GM23338 (cell line): ENCODE data around the gene NUBP1. TPM values are rescaled to one million over a fixed set of nuclear protein-coding genes. Genes with fewer than 3 reads are reported as not detected.

Experiments
- ATAC-seq: fragments of 200-7000 bp; cut with Tn5 transposase; 3 replicates; pipeline ENCODE4 v1.9.1; 2020
- DNase-seq: peaks from one replicate; pipeline ENCODE4 v3.0.0-alpha.2; 2015; ENCODE audit warnings: low spot score
- H2AFZ ChIP-seq: fragments of 200-600 bp; sonication (generic); 2 replicates; pipeline ENCODE4 v1.8.0; 2016; ENCODE audit warnings: antibody characterized with exemption, mild to moderate bottlenecking, moderate library complexity
- H3F3A ChIP-seq: fragments of 200-600 bp; sonication (generic); replicated peaks from 2 replicates; pipeline ENCODE4 v1.8.0; 2017; ENCODE audit warnings: antibody characterized with exemption, mixed run types, low read depth
- H3K27ac ChIP-seq: fragments of 200-600 bp; sonication (generic); 2 replicates; pipeline ENCODE4 v1.6.1; 2016; ENCODE audit warnings: low read depth
- H3K27me3 ChIP-seq: fragments of 200-600 bp; sonication (generic); 2 replicates; pipeline ENCODE4 v1.8.0; 2016; ENCODE audit warnings: mild to moderate bottlenecking, mixed run types, moderate library complexity; ENCODE audit not compliant: insufficient read depth
- H3K36me3 ChIP-seq: fragments of 200-600 bp; sonication (generic); 2 replicates; pipeline ENCODE4 v1.8.0; 2016; ENCODE audit warnings: mild to moderate bottlenecking; ENCODE audit not compliant: insufficient read depth
- H3K4me1 ChIP-seq: fragments of 200-600 bp; sonication (generic); 2 replicates; pipeline ENCODE4 v1.8.0; 2016; ENCODE audit warnings: mild to moderate bottlenecking, moderate library complexity; ENCODE audit not compliant: insufficient read depth
- H3K4me2 ChIP-seq: fragments of 200-600 bp; sonication (generic); 2 replicates; pipeline ENCODE4 v1.7.1; 2017; ENCODE audit warnings: mixed run types
- H3K4me3 ChIP-seq: fragments of 200-600 bp; sonication (generic); 2 replicates; pipeline ENCODE4 v1.6.1; 2016; ENCODE audit warnings: mixed run types
- H3K79me2 ChIP-seq: fragments of 200-600 bp; sonication (generic); replicated peaks from 2 replicates; pipeline ENCODE4 v1.8.0; 2017; ENCODE audit warnings: mild to moderate bottlenecking; ENCODE audit not compliant: insufficient read depth
- H3K9me2 ChIP-seq: fragments of 200-600 bp; sonication (generic); 2 replicates; pipeline ENCODE4 v1.8.0; 2017; ENCODE audit not compliant: insufficient read depth
- H4K20me1 ChIP-seq: fragments of 200-600 bp; sonication (generic); replicated peaks from 2 replicates; pipeline ENCODE4 v1.8.0; 2017; ENCODE audit warnings: mild to moderate bottlenecking; ENCODE audit not compliant: insufficient read depth
- H3K27ac Mint-ChIP-seq: 2 replicates; pipeline ENCODE4 v1.8.0; 2020; ENCODE audit warnings: inconsistent platforms, mild to moderate bottlenecking, moderate library complexity, mixed read lengths
- H3K27me3 Mint-ChIP-seq: 3 replicates; pipeline ENCODE4 v1.8.0; 2022; ENCODE audit warnings: low read depth, mild to moderate bottlenecking, moderate library complexity, mixed read lengths, inconsistent platforms; ENCODE audit not compliant: insufficient read depth, poor library complexity
- H3K36me3 Mint-ChIP-seq: 3 replicates; pipeline ENCODE4 v1.8.0; 2021; ENCODE audit warnings: low read depth, mild to moderate bottlenecking, inconsistent platforms, moderate library complexity, mixed read lengths
- H3K4me1 Mint-ChIP-seq: 3 replicates; pipeline ENCODE4 v1.8.0; 2020; ENCODE audit warnings: mild to moderate bottlenecking, inconsistent platforms, mixed read lengths
- H3K4me3 Mint-ChIP-seq: 3 replicates; pipeline ENCODE4 v1.8.0; 2021; ENCODE audit warnings: moderate library complexity, mild to moderate bottlenecking, inconsistent platforms, mixed read lengths
- H3K9me3 Mint-ChIP-seq: 3 replicates; pipeline ENCODE4 v1.8.0; 2020; ENCODE audit warnings: moderate library complexity, mild to moderate bottlenecking, inconsistent platforms, mixed read lengths
- CREB1 ChIP-seq: fragments of 250-450 bp; sonication (Bioruptor Pico); IDR thresholded peaks from 2 replicates; pipeline ENCODE4 v1.5.0; 2020; ENCODE audit warnings: low read depth, mild to moderate bottlenecking, moderate library complexity
- CTCF ChIP-seq, 2 experiments: fragments of 200-600 bp in 1 of 2; sonication (generic) in 1 of 2; conservative IDR thresholded peaks; 2 replicates each; pipeline versions ENCODE4 v1.5.1 to v1.6.1; 2016 to 2017; ENCODE audit warnings: antibody characterized with exemption in 2 of 2, low read depth in 2 of 2, mild to moderate bottlenecking in 2 of 2, moderate library complexity in 1 of 2
- EZH2 ChIP-seq: fragments of 200-600 bp; sonication (generic); IDR thresholded peaks from one replicate; pipeline ENCODE4 v1.8.0; 2017; ENCODE audit warnings: antibody characterized with exemption, mild to moderate bottlenecking, low read depth; ENCODE audit not compliant: unreplicated experiment
- EZH2phosphoT487 ChIP-seq: fragments of 200-600 bp; sonication (generic); IDR thresholded peaks from one replicate; pipeline ENCODE4 v1.8.1; 2018; ENCODE audit warnings: antibody characterized with exemption; ENCODE audit not compliant: unreplicated experiment
- JUNB ChIP-seq: IDR thresholded peaks from one replicate; pipeline ENCODE4 v1.6.1; 2016; ENCODE audit warnings: antibody characterized with exemption; ENCODE audit not compliant: unreplicated experiment
- NANOG ChIP-seq: IDR thresholded peaks from 2 replicates; pipeline ENCODE4 v1.6.1; 2016; ENCODE audit warnings: antibody characterized with exemption, borderline replicate concordance
- POLR2AphosphoS5 ChIP-seq: IDR thresholded peaks from 2 replicates; pipeline ENCODE4 v1.6.1; 2016; ENCODE audit warnings: antibody characterized with exemption, low read depth
- REST ChIP-seq: IDR thresholded peaks from one replicate; pipeline ENCODE4 v1.6.1; 2018; ENCODE audit warnings: antibody characterized with exemption; ENCODE audit not compliant: unreplicated experiment
- STAT1 ChIP-seq: IDR thresholded peaks from one replicate; pipeline ENCODE4 v1.6.1; 2016; ENCODE audit warnings: antibody characterized with exemption; ENCODE audit not compliant: unreplicated experiment
- ZNF114 ChIP-seq: fragments of 250-450 bp; sonication (Bioruptor Pico); IDR thresholded peaks from 2 replicates; pipeline ENCODE4 v1.5.0; 2020; ENCODE audit warnings: mild to moderate bottlenecking, moderate library complexity
- ZNF331 ChIP-seq: fragments of 250-450 bp; sonication (Bioruptor Pico); IDR thresholded peaks from 2 replicates; pipeline ENCODE4 v1.5.0; 2020; ENCODE audit warnings: low read depth, mild to moderate bottlenecking, moderate library complexity
- polyA plus RNA-seq: library from polyadenylated mRNA; unstranded; fragments of >200 nt; fragmentation: Nextera tagmentation; extraction: Ambion mirVana; gene quantifications from 2 replicates; pipeline ENCODE4 v1.2.1, GENCODE V29; 2016
- total RNA-seq: library from RNA; depleted of rRNA; stranded (reverse); fragments of >200 nt; shearing (Covaris generic); gene quantifications from 2 replicates; pipeline ENCODE4 v1.2.3, GENCODE V29; 2014
- TF ChIP-seq, protein P1 (sequence below): fragments of 250-450 bp; sonication (Bioruptor Pico); IDR thresholded peaks from 2 replicates; pipeline ENCODE4 v1.5.0; 2020; ENCODE audit warnings: mild to moderate bottlenecking, moderate library complexity
- TF ChIP-seq, protein P2 (sequence below): IDR thresholded peaks from 2 replicates; pipeline ENCODE4 v1.6.1; 2016; ENCODE audit warnings: antibody characterized with exemption

The NUBP1 gene
- total and polyA plus RNA-seq, 2 experiments from 2014 or later = 22.8 to 41.2 TPM

GRCh38 chr16:10694830-10695229 lies 48.8 kb upstream of the NUBP1 start, which contains the start of gene TEKT5:
Gene TEKT5 (minus strand): TSS chr16:10694930. CDS start chr16:10694873, 57 bp downstream.
- ATAC-seq (no peak), DNase-seq (no peak)
- H3K27me3 ChIP-seq = no peaks in the 10 kb centered on the region
- Mint-ChIP-seq H3K27ac (no peak within 1 kb of the TSS), H3K36me3 (no peaks in the 10 kb centered on the region; the same call in 2 of the 3 replicates), H3K4me1 (no peaks in the 10 kb centered on the region; the same call in 2 of the 3 replicates), H3K27me3 (no peaks in the 10 kb centered on the region), H3K4me3 (no peak within 1 kb of the TSS), H3K9me3 (peaks cover 11% of the 10 kb centered on the region; the same call in 2 of the 3 replicates)
- H3F3A ChIP-seq = no peaks in the 10 kb centered on the region
- no peak within 1 kb of the TSS for H2AFZ ChIP-seq
- no peaks in the 10 kb centered on the region; the same call in 1 of the 2 replicates for H3K9me2 ChIP-seq
- H3K36me3 ChIP-seq = no peaks in the 10 kb centered on the region
- no peak within 1 kb of the TSS for H3K27ac ChIP-seq
- no peaks in the 10 kb centered on the region for H3K79me2 ChIP-seq
- H3K4me1 ChIP-seq = no peaks in the 10 kb centered on the region
- H4K20me1 ChIP-seq = no peaks in the 10 kb centered on the region
- no peak within 1 kb of the TSS for H3K4me2 ChIP-seq
- H3K4me3 ChIP-seq = no peak within 1 kb of the TSS
- TF ChIP-seq NANOG (no peak), JUNB (no peak), ZNF331 (no peak), ZNF114 (CRISPR knock-in tag) (no peak), REST (no peak), CREB1 (no peak), STAT1 (no peak), POLR2AphosphoS5 (no peak), CTCF (conservative IDR thresholded peaks at IDR 0.05; ENCODE audit: low read depth in 2 of 2) (no peak), EZH2phosphoT487 (no peak), EZH2 (no peak)
- TF ChIP-seq, protein P1, sequence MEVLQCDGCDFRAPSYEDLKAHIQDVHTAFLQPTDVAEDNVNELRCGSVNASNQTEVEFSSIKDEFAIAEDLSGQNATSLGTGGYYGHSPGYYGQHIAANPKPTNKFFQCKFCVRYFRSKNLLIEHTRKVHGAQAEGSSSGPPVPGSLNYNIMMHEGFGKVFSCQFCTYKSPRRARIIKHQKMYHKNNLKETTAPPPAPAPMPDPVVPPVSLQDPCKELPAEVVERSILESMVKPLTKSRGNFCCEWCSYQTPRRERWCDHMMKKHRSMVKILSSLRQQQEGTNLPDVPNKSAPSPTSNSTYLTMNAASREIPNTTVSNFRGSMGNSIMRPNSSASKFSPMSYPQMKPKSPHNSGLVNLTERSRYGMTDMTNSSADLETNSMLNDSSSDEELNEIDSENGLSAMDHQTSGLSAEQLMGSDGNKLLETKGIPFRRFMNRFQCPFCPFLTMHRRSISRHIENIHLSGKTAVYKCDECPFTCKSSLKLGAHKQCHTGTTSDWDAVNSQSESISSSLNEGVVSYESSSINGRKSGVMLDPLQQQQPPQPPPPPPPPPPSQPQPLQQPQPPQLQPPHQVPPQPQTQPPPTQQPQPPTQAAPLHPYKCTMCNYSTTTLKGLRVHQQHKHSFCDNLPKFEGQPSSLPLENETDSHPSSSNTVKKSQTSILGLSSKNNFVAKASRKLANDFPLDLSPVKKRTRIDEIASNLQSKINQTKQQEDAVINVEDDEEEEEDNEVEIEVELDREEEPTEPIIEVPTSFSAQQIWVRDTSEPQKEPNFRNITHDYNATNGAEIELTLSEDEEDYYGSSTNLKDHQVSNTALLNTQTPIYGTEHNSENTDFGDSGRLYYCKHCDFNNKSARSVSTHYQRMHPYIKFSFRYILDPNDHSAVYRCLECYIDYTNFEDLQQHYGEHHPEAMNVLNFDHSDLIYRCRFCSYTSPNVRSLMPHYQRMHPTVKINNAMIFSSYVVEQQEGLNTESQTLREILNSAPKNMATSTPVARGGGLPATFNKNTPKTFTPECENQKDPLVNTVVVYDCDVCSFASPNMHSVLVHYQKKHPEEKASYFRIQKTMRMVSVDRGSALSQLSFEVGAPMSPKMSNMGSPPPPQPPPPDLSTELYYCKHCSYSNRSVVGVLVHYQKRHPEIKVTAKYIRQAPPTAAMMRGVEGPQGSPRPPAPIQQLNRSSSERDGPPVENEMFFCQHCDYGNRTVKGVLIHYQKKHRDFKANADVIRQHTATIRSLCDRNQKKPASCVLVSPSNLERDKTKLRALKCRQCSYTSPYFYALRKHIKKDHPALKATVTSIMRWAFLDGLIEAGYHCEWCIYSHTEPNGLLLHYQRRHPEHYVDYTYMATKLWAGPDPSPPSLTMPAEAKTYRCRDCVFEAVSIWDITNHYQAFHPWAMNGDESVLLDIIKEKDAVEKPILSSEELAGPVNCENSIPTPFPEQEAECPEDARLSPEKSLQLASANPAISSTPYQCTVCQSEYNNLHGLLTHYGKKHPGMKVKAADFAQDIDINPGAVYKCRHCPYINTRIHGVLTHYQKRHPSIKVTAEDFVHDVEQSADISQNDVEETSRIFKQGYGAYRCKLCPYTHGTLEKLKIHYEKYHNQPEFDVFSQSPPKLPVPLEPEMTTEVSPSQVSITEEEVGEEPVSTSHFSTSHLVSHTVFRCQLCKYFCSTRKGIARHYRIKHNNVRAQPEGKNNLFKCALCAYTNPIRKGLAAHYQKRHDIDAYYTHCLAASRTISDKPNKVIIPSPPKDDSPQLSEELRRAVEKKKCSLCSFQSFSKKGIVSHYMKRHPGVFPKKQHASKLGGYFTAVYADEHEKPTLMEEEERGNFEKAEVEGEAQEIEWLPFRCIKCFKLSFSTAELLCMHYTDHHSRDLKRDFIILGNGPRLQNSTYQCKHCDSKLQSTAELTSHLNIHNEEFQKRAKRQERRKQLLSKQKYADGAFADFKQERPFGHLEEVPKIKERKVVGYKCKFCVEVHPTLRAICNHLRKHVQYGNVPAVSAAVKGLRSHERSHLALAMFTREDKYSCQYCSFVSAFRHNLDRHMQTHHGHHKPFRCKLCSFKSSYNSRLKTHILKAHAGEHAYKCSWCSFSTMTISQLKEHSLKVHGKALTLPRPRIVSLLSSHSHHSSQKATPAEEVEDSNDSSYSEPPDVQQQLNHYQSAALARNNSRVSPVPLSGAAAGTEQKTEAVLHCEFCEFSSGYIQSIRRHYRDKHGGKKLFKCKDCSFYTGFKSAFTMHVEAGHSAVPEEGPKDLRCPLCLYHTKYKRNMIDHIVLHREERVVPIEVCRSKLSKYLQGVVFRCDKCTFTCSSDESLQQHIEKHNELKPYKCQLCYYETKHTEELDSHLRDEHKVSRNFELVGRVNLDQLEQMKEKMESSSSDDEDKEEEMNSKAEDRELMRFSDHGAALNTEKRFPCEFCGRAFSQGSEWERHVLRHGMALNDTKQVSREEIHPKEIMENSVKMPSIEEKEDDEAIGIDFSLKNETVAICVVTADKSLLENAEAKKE (CRISPR knock-in tag) = no peak
- TF ChIP-seq, protein P2, sequence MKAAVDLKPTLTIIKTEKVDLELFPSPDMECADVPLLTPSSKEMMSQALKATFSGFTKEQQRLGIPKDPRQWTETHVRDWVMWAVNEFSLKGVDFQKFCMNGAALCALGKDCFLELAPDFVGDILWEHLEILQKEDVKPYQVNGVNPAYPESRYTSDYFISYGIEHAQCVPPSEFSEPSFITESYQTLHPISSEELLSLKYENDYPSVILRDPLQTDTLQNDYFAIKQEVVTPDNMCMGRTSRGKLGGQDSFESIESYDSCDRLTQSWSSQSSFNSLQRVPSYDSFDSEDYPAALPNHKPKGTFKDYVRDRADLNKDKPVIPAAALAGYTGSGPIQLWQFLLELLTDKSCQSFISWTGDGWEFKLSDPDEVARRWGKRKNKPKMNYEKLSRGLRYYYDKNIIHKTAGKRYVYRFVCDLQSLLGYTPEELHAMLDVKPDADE = no peak
